SK-N-MC (cell line): ENCODE results near the gene CDC14C.

Experiments
- FOXP2 ChIP-seq: optimal IDR thresholded peaks from 2 replicates; pipeline ENCODE3; 2011; ENCODE audit warnings: mild to moderate bottlenecking, moderate library complexity; ENCODE audit not compliant: insufficient read depth; ENCODE audit errors: extremely low read length, control extremely low read depth
- POLR2AphosphoS5 ChIP-seq: IDR thresholded peaks from 2 replicates; pipeline ENCODE4 v1.6.1; 2012; ENCODE audit warnings: mild to moderate bottlenecking, low read depth, low read length, borderline replicate concordance

- TF ChIP-seq FOXP2 (no peak), POLR2AphosphoS5 (no peak)
These were observed 31.6 kb downstream of the CDC14C start for GRCh38 chr7:48955916-48956315.
